ENCODE measurements around the gene RUSC2.

- TF ChIP-seq, protein P1, sequence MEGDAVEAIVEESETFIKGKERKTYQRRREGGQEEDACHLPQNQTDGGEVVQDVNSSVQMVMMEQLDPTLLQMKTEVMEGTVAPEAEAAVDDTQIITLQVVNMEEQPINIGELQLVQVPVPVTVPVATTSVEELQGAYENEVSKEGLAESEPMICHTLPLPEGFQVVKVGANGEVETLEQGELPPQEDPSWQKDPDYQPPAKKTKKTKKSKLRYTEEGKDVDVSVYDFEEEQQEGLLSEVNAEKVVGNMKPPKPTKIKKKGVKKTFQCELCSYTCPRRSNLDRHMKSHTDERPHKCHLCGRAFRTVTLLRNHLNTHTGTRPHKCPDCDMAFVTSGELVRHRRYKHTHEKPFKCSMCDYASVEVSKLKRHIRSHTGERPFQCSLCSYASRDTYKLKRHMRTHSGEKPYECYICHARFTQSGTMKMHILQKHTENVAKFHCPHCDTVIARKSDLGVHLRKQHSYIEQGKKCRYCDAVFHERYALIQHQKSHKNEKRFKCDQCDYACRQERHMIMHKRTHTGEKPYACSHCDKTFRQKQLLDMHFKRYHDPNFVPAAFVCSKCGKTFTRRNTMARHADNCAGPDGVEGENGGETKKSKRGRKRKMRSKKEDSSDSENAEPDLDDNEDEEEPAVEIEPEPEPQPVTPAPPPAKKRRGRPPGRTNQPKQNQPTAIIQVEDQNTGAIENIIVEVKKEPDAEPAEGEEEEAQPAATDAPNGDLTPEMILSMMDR (conservative IDR thresholded peaks at IDR 0.05; ENCODE audit: low read depth, low read length): no peak
- TF ChIP-seq RFX5 (IDR thresholded peaks at IDR 0.05; ENCODE audit: low read depth, low read length) (no peak), NFE2L2 (IDR thresholded peaks at IDR 0.05; ENCODE audit: low read depth, low read length) (no peak), RAD21 (IDR thresholded peaks at IDR 0.05; ENCODE audit: low read length) (no peak), RCOR1 (IDR thresholded peaks at IDR 0.05; ENCODE audit: insufficient replicate concordance, low read length) (no peak), CHD1 (IDR thresholded peaks at IDR 0.05; ENCODE audit: low read depth, low read length) (no peak), BHLHE40 (IDR thresholded peaks at IDR 0.05; ENCODE audit: low read depth, low read length) (no peak), POLR2A (IDR thresholded peaks at IDR 0.05; ENCODE audit: low read depth, low read length) (no peak), MAFK (IDR thresholded peaks at IDR 0.05; ENCODE audit: low read depth, low read length) (no peak), MAZ (IDR thresholded peaks at IDR 0.05; ENCODE audit: borderline replicate concordance, low read depth, low read length) (no peak), USF2 (IDR thresholded peaks at IDR 0.05; ENCODE audit: low read depth, low read length) (no peak), FOS (IDR thresholded peaks at IDR 0.05; ENCODE audit: low read depth, low read length) (no peak), CEBPB (IDR thresholded peaks at IDR 0.05; ENCODE audit: low read depth, low read length) (no peak)
- TF ChIP-seq, protein P2, sequence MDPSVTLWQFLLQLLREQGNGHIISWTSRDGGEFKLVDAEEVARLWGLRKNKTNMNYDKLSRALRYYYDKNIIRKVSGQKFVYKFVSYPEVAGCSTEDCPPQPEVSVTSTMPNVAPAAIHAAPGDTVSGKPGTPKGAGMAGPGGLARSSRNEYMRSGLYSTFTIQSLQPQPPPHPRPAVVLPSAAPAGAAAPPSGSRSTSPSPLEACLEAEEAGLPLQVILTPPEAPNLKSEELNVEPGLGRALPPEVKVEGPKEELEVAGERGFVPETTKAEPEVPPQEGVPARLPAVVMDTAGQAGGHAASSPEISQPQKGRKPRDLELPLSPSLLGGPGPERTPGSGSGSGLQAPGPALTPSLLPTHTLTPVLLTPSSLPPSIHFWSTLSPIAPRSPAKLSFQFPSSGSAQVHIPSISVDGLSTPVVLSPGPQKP (IDR thresholded peaks at IDR 0.05; ENCODE audit: borderline replicate concordance, low read depth, low read length): no peak
These were observed 19.6 kb upstream of the RUSC2 start for GRCh38 chr9:35470340-35470739.

Data from IMR-90 (cell line).